Measurements from ENCODE around the gene DERL3.

Gene DERL3

GRCh38 chr22:23840026-23840425 is 1.2 kb upstream of the DERL3 start:
- H3K27ac ChIP-seq (ENCODE audit: low read length) = peak overlapping the region; percentile 74; the same call in 1 of the 2 replicates
- H3K9ac ChIP-seq (ENCODE audit: low read length) = peak overlapping the region; percentile 82; the same call in 1 of the 2 replicates
- H3F3A ChIP-seq (ENCODE audit: insufficient read depth, low read length) = peaks cover 38% of the 10 kb centered on the region
- no peak for DNase-seq
- no peak overlapping the region for H2AFZ ChIP-seq (ENCODE audit: low read length)
- H3K27me3 ChIP-seq (replicated peaks; ENCODE audit: insufficient read depth, low read length) = no peaks in the 10 kb centered on the region
- no peak overlapping the region for H3K4me3 ChIP-seq (ENCODE audit: low read length)
- H4K20me1 ChIP-seq (ENCODE audit: insufficient read depth, low read length) = no peaks in the 10 kb centered on the region
- H3K4me2 ChIP-seq (ENCODE audit: low read depth, low read length) = peak overlapping the region; percentile 90; the same call in 1 of the 2 replicates
- H3K4me1 ChIP-seq (ENCODE audit: low read length) = peaks cover 45% of the 10 kb centered on the region
- no peaks in the 10 kb centered on the region for H3K9me2 ChIP-seq (replicated peaks; ENCODE audit: insufficient read depth, low read length)
- H3K79me2 ChIP-seq (ENCODE audit: low read length) = peaks cover 36% of the 10 kb centered on the region
- no peaks in the 10 kb centered on the region for H3K9me3 ChIP-seq (replicated peaks; ENCODE audit: insufficient read depth, low read length)
- no peaks in the 10 kb centered on the region for H3K36me3 ChIP-seq (replicated peaks; ENCODE audit: insufficient read depth, low read length)
- TF ChIP-seq EZH2phosphoT487 (IDR thresholded peaks at IDR 0.05; ENCODE audit: low read length) (no peak), EZH2 (optimal IDR thresholded peaks at IDR 0.05; ENCODE audit: low read depth, low read length) (no peak), CTCF (IDR thresholded peaks at IDR 0.05; ENCODE audit: low read length) (no peak)

- H3K79me2 ChIP-seq (ENCODE audit: low read length) = peaks cover 48% of the 10 kb centered on the region
- H3K9me3 ChIP-seq (replicated peaks; ENCODE audit: insufficient read depth, low read length) = no peaks in the 10 kb centered on the region
- no peak for DNase-seq
- H3F3A ChIP-seq (ENCODE audit: insufficient read depth, low read length) = peaks cover 21% of the 10 kb centered on the region
- no peaks in the 10 kb centered on the region for H4K20me1 ChIP-seq (ENCODE audit: insufficient read depth, low read length)
- H2AFZ ChIP-seq (ENCODE audit: low read length) = peak overlapping the region; percentile 32; the same call in 1 of the 2 replicates
- no peaks in the 10 kb centered on the region for H3K27me3 ChIP-seq (replicated peaks; ENCODE audit: insufficient read depth, low read length)
- no peaks in the 10 kb centered on the region for H3K9me2 ChIP-seq (replicated peaks; ENCODE audit: insufficient read depth, low read length)
- H3K36me3 ChIP-seq (replicated peaks; ENCODE audit: insufficient read depth, low read length) = 0 out of 2 replicates have a peak, but pooled peaks cover 3% of the 10 kb centered on the region
- H3K4me2 ChIP-seq (ENCODE audit: low read depth, low read length) = peak overlapping the region; percentile 94
- H3K27ac ChIP-seq (ENCODE audit: low read length) = peak overlapping the region; percentile 74
- peak overlapping the region; percentile 97 for H3K9ac ChIP-seq (ENCODE audit: low read length)
- peak overlapping the region; percentile 89 for H3K4me3 ChIP-seq (ENCODE audit: low read length)
- TF ChIP-seq EZH2 (optimal IDR thresholded peaks at IDR 0.05; ENCODE audit: low read depth, low read length) (no peak), EZH2phosphoT487 (IDR thresholded peaks at IDR 0.05; ENCODE audit: low read length) (no peak), CTCF (IDR thresholded peaks at IDR 0.05; ENCODE audit: low read length) (0 out of 2 replicates have a peak, but pooled peaks have one; percentile 9)
- H3K4me1 ChIP-seq (ENCODE audit: low read length) = peaks cover 33% of the 10 kb centered on the region
These were observed 710 bp downstream of the DERL3 start for GRCh38 chr22:23837911-23838680.

- Histone ChIP-seq H3F3A (ENCODE audit: insufficient read depth, low read length) (peaks cover 19% of the 10 kb centered on the region), H3K27ac (ENCODE audit: low read length) (peak overlapping the region; percentile 74), H3K9ac (ENCODE audit: low read length) (peak overlapping the region; percentile 97), H4K20me1 (ENCODE audit: insufficient read depth, low read length) (no peaks in the 10 kb centered on the region), H3K4me2 (ENCODE audit: low read depth, low read length) (peak overlapping the region; percentile 94), H3K9me2 (replicated peaks; ENCODE audit: insufficient read depth, low read length) (no peaks in the 10 kb centered on the region), H3K79me2 (ENCODE audit: low read length) (peaks cover 51% of the 10 kb centered on the region), H3K4me1 (ENCODE audit: low read length) (peaks cover 27% of the 10 kb centered on the region), H3K4me3 (ENCODE audit: low read length) (peak overlapping the region; percentile 89), H3K27me3 (replicated peaks; ENCODE audit: insufficient read depth, low read length) (no peaks in the 10 kb centered on the region), H3K36me3 (replicated peaks; ENCODE audit: insufficient read depth, low read length) (0 out of 2 replicates have a peak, but pooled peaks cover 3% of the 10 kb centered on the region), H2AFZ (ENCODE audit: low read length) (no peak overlapping the region), H3K9me3 (replicated peaks; ENCODE audit: insufficient read depth, low read length) (no peaks in the 10 kb centered on the region)
- no peak for TF ChIP-seq EZH2 (optimal IDR thresholded peaks at IDR 0.05; ENCODE audit: low read depth, low read length)
- TF ChIP-seq CTCF (IDR thresholded peaks at IDR 0.05; ENCODE audit: low read length) = no peak
- DNase-seq = no peak
These were observed 1.3 kb downstream of the DERL3 start for GRCh38 chr22:23837496-23837859.

Data from MM.1S (cell line).